ENCODE results near the gene MARK1. TPM values are rescaled to one million over a fixed set of nuclear protein-coding genes. Genes with fewer than 3 reads are reported as not detected.

The MARK1 gene
- polyA plus RNA-seq, 1 of the 3 experiments (the other 2 are of a cell fraction), result 3.1 TPM

DNA sequence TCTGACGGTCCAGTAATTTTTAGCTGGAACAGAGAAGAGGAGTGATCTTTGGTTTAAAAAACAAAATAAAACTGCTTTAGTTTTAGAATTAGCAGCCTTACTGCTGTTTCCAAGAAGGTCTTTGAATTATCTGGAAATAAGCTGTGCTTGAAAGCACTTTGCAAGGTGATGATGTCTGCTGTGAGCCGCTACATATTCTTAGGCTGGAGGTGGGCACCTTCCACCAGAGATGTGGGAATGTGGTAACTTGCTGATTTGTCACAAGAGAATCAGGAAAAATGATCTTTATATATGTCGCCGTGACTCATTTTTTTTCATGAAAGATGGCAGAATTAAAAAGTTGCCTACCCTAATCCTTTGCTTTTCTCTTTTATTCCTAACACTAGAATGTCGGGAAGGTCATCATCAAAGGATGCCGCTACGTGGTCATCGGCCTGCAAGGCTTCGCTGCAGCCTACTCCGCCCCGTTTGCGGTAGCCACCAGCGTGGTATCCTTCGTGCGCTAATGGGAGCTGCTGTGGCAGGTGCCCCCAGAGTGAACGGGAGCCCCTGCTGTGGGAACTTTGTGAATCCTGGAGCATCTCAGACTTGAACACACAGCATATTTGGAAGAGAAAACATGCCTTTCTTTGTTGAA, 168.4 kb downstream of the MARK1 start:
- H3K9me2 ChIP-seq, result no peaks in the 10 kb centered on the region
- no peak overlapping the region for H3K27ac ChIP-seq (ENCODE audit: low read depth in 2 of 2, low read length in 1 of 2)
- H3K36me3 ChIP-seq (replicated peaks in 1 of 2; ENCODE audit: control insufficient read depth in 1 of 2, insufficient read depth in 2 of 2, low read length in 1 of 2), result no peaks in the 10 kb centered on the region
- H3K27me3 ChIP-seq (ENCODE audit: insufficient read depth), result no peaks in the 10 kb centered on the region
- WGBS (ENCODE audit: low lambda C conversion rate), result 95% methylated on average over 16 of the region's 16 CpGs
- H2AFZ ChIP-seq (ENCODE audit: low read depth), result no peak overlapping the region
- H3K4me3 ChIP-seq (ENCODE audit: low read depth in 2 of 2, low read length in 1 of 2), result no peak overlapping the region
- DNase-seq, result no peak
- no peaks in the 10 kb centered on the region for H3K9me3 ChIP-seq
- no peaks in the 10 kb centered on the region for H4K20me1 ChIP-seq (ENCODE audit: insufficient read depth)
- H3K9ac ChIP-seq, result no peak overlapping the region
- H3K4me1 ChIP-seq (ENCODE audit: control insufficient read depth in 1 of 2, insufficient read depth in 2 of 2, low read depth in 1 of 2, low read length in 1 of 2), result no peaks in the 10 kb centered on the region
- TF ChIP-seq POLR2AphosphoS5 (IDR thresholded peaks at IDR 0.05; ENCODE audit: low read depth, low read length) (no peak), FOXM1 (IDR thresholded peaks at IDR 0.05; ENCODE audit: low read depth) (no peak), TEAD4 (IDR thresholded peaks at IDR 0.05; ENCODE audit: borderline replicate concordance, insufficient read depth) (no peak), RAD21 (IDR thresholded peaks at IDR 0.05; ENCODE audit: low read length) (no peak), RXRA (IDR thresholded peaks at IDR 0.05; ENCODE audit: borderline replicate concordance, low read depth) (no peak), EP300 (IDR thresholded peaks at IDR 0.05; ENCODE audit: borderline replicate concordance in 1 of 2, low read depth in 1 of 2, low read length in 1 of 2) (no peak), GATA2 (CRISPR knock-in tag; IDR thresholded peaks at IDR 0.05) (no peak), MEF2A (IDR thresholded peaks at IDR 0.05; ENCODE audit: borderline replicate concordance, low read depth) (no peak), FOXJ3 (CRISPR knock-in tag; IDR thresholded peaks at IDR 0.05) (no peak), CHD2 (IDR thresholded peaks at IDR 0.05; ENCODE audit: low read length, partially characterized antibody) (no peak), RFX5 (IDR thresholded peaks at IDR 0.05; ENCODE audit: low read length) (no peak), RCOR1 (IDR thresholded peaks at IDR 0.05; ENCODE audit: low read length) (no peak), EZH2phosphoT487 (IDR thresholded peaks at IDR 0.05; ENCODE audit: borderline replicate concordance, low read depth) (no peak)
- TF ChIP-seq, protein P1, sequence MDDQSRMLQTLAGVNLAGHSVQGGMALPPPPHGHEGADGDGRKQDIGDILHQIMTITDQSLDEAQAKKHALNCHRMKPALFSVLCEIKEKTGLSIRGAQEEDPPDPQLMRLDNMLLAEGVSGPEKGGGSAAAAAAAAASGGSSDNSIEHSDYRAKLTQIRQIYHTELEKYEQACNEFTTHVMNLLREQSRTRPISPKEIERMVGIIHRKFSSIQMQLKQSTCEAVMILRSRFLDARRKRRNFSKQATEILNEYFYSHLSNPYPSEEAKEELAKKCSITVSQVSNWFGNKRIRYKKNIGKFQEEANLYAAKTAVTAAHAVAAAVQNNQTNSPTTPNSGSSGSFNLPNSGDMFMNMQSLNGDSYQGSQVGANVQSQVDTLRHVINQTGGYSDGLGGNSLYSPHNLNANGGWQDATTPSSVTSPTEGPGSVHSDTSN (IDR thresholded peaks at IDR 0.05), result no peak
- TF ChIP-seq, protein P2, sequence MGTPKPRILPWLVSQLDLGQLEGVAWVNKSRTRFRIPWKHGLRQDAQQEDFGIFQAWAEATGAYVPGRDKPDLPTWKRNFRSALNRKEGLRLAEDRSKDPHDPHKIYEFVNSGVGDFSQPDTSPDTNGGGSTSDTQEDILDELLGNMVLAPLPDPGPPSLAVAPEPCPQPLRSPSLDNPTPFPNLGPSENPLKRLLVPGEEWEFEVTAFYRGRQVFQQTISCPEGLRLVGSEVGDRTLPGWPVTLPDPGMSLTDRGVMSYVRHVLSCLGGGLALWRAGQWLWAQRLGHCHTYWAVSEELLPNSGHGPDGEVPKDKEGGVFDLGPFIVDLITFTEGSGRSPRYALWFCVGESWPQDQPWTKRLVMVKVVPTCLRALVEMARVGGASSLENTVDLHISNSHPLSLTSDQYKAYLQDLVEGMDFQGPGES (IDR thresholded peaks at IDR 0.05; ENCODE audit: low read depth, low read length), result no peak
- TF ChIP-seq, protein P3, sequence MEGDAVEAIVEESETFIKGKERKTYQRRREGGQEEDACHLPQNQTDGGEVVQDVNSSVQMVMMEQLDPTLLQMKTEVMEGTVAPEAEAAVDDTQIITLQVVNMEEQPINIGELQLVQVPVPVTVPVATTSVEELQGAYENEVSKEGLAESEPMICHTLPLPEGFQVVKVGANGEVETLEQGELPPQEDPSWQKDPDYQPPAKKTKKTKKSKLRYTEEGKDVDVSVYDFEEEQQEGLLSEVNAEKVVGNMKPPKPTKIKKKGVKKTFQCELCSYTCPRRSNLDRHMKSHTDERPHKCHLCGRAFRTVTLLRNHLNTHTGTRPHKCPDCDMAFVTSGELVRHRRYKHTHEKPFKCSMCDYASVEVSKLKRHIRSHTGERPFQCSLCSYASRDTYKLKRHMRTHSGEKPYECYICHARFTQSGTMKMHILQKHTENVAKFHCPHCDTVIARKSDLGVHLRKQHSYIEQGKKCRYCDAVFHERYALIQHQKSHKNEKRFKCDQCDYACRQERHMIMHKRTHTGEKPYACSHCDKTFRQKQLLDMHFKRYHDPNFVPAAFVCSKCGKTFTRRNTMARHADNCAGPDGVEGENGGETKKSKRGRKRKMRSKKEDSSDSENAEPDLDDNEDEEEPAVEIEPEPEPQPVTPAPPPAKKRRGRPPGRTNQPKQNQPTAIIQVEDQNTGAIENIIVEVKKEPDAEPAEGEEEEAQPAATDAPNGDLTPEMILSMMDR (IDR thresholded peaks at IDR 0.05), result no peak
- CTCF ChIA-PET, result interaction anchor here (1.5 kb wide), 1 partner anchor 80 kb away, joined by 7 read pairs; no protein-coding TSS in a partner anchor
- no peaks in the 10 kb centered on the region for H3F3A ChIP-seq (replicated peaks; ENCODE audit: insufficient read depth)
- no peaks in the 10 kb centered on the region for H3K79me2 ChIP-seq (ENCODE audit: insufficient read depth)
- no peak overlapping the region for H3K4me2 ChIP-seq
- POLR2A ChIA-PET, result no interaction called here

Measured in SK-N-SH (cell line).